ENCODE data around the gene ETV3.

DNA sequence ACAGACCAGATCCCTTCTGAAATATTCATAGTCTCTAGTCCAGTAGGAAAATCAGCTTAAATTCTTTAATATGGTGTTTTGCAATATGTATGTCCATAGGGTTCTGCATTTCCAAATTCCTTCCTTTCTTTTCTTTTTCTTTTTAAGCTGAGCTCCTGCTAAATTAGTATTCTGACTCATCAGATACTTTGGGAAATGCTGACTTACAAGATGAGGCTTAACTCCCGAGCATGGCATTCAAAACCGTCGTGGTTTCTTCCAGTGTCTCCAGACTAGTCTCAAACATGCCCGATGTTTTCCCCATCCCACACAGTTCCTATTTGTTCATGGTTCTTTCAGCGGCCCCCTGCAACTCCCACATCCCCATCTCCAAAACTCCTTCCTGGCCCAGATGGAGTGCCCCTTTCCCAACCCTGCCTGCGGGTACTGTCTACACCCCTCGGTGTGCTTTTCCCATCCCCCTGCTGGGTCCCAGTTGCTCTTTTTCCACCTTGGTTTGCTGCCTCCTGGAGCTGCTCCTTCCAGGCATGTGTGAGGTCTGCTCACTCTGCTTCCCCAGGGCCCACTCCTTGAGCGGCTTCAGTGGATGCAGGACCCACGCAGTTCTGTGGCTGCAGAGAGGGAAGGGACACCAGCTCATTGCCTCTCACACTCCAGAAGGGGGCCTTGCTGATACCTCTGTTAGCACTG lies 19.5 kb upstream of the ETV3 start:
- no peak for TF ChIP-seq EZH2 (IDR thresholded peaks at IDR 0.05; ENCODE audit: borderline replicate concordance, low read depth, low read length, severe bottlenecking)
- TF ChIP-seq, protein P1, sequence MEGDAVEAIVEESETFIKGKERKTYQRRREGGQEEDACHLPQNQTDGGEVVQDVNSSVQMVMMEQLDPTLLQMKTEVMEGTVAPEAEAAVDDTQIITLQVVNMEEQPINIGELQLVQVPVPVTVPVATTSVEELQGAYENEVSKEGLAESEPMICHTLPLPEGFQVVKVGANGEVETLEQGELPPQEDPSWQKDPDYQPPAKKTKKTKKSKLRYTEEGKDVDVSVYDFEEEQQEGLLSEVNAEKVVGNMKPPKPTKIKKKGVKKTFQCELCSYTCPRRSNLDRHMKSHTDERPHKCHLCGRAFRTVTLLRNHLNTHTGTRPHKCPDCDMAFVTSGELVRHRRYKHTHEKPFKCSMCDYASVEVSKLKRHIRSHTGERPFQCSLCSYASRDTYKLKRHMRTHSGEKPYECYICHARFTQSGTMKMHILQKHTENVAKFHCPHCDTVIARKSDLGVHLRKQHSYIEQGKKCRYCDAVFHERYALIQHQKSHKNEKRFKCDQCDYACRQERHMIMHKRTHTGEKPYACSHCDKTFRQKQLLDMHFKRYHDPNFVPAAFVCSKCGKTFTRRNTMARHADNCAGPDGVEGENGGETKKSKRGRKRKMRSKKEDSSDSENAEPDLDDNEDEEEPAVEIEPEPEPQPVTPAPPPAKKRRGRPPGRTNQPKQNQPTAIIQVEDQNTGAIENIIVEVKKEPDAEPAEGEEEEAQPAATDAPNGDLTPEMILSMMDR (IDR thresholded peaks at IDR 0.05; ENCODE audit: borderline replicate concordance, extremely low read depth, low read length, poor library complexity, severe bottlenecking): no peak

Data from DND-41 (cell line).